ENCODE results near the gene TCF12.

DNA sequence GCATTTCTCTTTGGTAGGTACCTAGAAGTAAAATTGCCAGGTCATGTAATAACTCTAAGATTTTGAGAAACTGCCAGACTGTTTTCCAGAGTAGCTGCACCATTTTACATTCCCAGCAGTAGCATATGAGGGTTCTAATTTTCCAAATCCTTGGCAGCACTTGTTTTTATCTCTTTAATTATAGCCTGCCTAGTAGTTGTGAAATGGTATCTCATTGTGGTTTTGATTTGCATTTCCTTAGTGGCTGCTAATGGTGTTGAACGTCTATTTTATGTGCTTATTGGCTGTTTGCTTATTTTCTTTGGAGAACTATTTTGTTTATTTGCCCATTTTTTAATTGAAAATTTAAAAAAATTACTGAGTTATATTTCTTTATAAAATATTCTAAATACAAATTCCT lies 117.9 kb downstream of the TCF12 start:
- no peak for TF ChIP-seq CTCF (IDR thresholded peaks at IDR 0.05; ENCODE audit: low read length)
- TF ChIP-seq EZH2 (IDR thresholded peaks at IDR 0.05; ENCODE audit: borderline replicate concordance, low read length) = no peak
